ENCODE results near the gene CD7.

The CD7 gene

GRCh38 chr17:82330322-82331239, 13.2 kb upstream of the CD7 start:
- Mint-ChIP-seq H3K4me3 (peak overlapping the region in 2 of 3 experiments; percentile 45 to 48), H3K27ac (peak overlapping the region in 2 of 3 experiments; percentile 65 to 75), H3K27me3 (ENCODE audit: low read depth) (peaks cover 44% of the 10 kb centered on the region), H3K36me3 (ENCODE audit: low read depth) (no peaks in the 10 kb centered on the region), H3K9me3 (no peaks in the 10 kb centered on the region), H3K4me1 (peaks cover 28% of the 10 kb centered on the region)
- no peak for TF ChIP-seq CTCF (IDR thresholded peaks at IDR 0.05; ENCODE audit: unreplicated experiment in 3 of 3)

- Mint-ChIP-seq H3K27me3 (ENCODE audit: low read depth) (peaks cover 38% of the 10 kb centered on the region), H3K9me3 (no peaks in the 10 kb centered on the region), H3K4me1 (peaks cover 23% of the 10 kb centered on the region), H3K27ac (peak overlapping the region in 2 of 3 experiments; percentile 65 to 75), H3K36me3 (ENCODE audit: low read depth) (no peaks in the 10 kb centered on the region), H3K4me3 (no peak overlapping the region)
- no peak for TF ChIP-seq CTCF (IDR thresholded peaks at IDR 0.05; ENCODE audit: unreplicated experiment in 3 of 3)
Observed at GRCh38 chr17:82329683-82330321, 12.4 kb upstream of the CD7 start.

GRCh38 chr17:82328994-82329507, 11.6 kb upstream of the CD7 start:
- Mint-ChIP-seq H3K9me3 (no peaks in the 10 kb centered on the region), H3K36me3 (ENCODE audit: low read depth) (no peaks in the 10 kb centered on the region), H3K27me3 (ENCODE audit: low read depth) (peaks cover 39% of the 10 kb centered on the region), H3K27ac (peak overlapping the region in 2 of 3 experiments; percentile 42 to 65), H3K4me1 (peaks cover 25% of the 10 kb centered on the region), H3K4me3 (no peak overlapping the region)
- TF ChIP-seq CTCF (IDR thresholded peaks at IDR 0.05; ENCODE audit: unreplicated experiment in 3 of 3): no peak

GRCh38 chr17:82328141-82328993, 11.0 kb upstream of the CD7 start:
- peaks cover 25% of the 10 kb centered on the region for H3K4me1 Mint-ChIP-seq
- no peaks in the 10 kb centered on the region for H3K9me3 Mint-ChIP-seq
- H3K27ac Mint-ChIP-seq: peak overlapping the region in 2 of 3 experiments; percentile 42 to 65
- no peaks in the 10 kb centered on the region for H3K36me3 Mint-ChIP-seq (ENCODE audit: low read depth)
- no peak overlapping the region for H3K4me3 Mint-ChIP-seq
- H3K27me3 Mint-ChIP-seq (ENCODE audit: low read depth): peaks cover 39% of the 10 kb centered on the region
- TF ChIP-seq CTCF (IDR thresholded peaks at IDR 0.05; ENCODE audit: unreplicated experiment in 3 of 3): no peak

GRCh38 chr17:82327757-82328140, 10.3 kb upstream of the CD7 start:
- Mint-ChIP-seq H3K36me3 (ENCODE audit: low read depth) (no peaks in the 10 kb centered on the region), H3K9me3 (no peaks in the 10 kb centered on the region), H3K27ac (peak overlapping the region in 1 of 3 experiments; percentile 70), H3K4me1 (peaks cover 22% of the 10 kb centered on the region), H3K4me3 (peak overlapping the region in 1 of 3 experiments; percentile 17), H3K27me3 (ENCODE audit: low read depth) (peaks cover 35% of the 10 kb centered on the region)
- no peak for TF ChIP-seq CTCF (IDR thresholded peaks at IDR 0.05; ENCODE audit: unreplicated experiment in 3 of 3)
